Mammary epithelial cell (primary cell): ENCODE measurements around the gene CER1.

ENCODE experiments used
- EZH2 ChIP-seq: IDR thresholded peaks from 2 replicates; pipeline ENCODE4 v1.6.1; 2012; ENCODE audit warnings: low read length, inconsistent platforms, borderline replicate concordance
- TF ChIP-seq, protein P1 (sequence below), 2 donors: IDR thresholded peaks in 1 of 2; conservative IDR thresholded peaks in 1 of 2; 2 replicates each; pipeline ENCODE4 v1.5.1; 2011 to 2012; ENCODE audit warnings: inconsistent platforms in 2 of 2, low read length in 2 of 2, mild to moderate bottlenecking in 2 of 2, control low read depth in 1 of 2, low read depth in 1 of 2; ENCODE audit not compliant: insufficient read depth in 1 of 2; ENCODE audit errors: extremely low read depth in 1 of 2

DNA sequence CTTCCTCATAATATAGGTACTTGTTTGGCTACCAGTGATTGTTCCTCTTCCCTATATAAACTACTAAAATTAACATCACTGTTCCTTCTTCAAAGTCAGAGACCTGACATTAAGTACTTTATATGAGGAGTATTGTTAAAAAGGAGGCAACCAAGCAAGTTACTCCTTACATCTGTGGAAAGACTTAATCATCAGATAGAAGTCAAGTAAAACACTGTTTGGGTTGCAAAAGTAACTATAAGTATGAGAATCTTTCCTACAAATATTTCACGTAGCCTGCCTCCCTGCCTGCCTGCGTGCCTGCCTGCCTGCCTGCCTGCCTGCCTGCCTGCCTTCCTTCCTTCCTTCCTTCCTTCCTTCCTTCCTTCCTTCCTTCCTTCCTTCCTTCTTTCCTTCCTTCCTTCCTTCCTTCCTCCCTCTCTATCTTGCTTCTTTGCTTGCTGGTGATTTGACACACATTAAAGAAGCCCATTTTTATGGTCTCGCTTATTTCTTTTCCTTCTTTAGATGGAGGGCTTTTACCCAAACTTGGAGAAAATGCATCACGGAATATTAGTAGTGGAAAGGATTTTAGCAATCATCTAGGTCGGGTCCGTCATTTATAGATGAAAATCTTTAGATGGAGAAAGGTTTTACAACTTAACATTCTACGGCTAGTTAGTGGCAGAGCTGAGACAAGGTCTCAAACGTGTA is 3.2 kb downstream of the CER1 start:
- TF ChIP-seq, protein P1, sequence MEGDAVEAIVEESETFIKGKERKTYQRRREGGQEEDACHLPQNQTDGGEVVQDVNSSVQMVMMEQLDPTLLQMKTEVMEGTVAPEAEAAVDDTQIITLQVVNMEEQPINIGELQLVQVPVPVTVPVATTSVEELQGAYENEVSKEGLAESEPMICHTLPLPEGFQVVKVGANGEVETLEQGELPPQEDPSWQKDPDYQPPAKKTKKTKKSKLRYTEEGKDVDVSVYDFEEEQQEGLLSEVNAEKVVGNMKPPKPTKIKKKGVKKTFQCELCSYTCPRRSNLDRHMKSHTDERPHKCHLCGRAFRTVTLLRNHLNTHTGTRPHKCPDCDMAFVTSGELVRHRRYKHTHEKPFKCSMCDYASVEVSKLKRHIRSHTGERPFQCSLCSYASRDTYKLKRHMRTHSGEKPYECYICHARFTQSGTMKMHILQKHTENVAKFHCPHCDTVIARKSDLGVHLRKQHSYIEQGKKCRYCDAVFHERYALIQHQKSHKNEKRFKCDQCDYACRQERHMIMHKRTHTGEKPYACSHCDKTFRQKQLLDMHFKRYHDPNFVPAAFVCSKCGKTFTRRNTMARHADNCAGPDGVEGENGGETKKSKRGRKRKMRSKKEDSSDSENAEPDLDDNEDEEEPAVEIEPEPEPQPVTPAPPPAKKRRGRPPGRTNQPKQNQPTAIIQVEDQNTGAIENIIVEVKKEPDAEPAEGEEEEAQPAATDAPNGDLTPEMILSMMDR (conservative IDR thresholded peaks at IDR 0.05 in 1 of 2, IDR thresholded peaks at IDR 0.05 in 1 of 2; ENCODE audit: extremely low read depth in 1 of 2, insufficient read depth in 1 of 2, low read depth in 1 of 2, low read length in 2 of 2), result no peak
- TF ChIP-seq EZH2, result no peak
